IPS DF 4.7 (cell line): ENCODE measurements around the gene HMHB1.

Source experiments
- DNase-seq: peaks from one replicate; pipeline ENCODE4 v3.0.0-alpha.2; 2013; ENCODE audit warnings: low spot score; ENCODE audit errors: extremely low read depth

The HMHB1 gene

DNA sequence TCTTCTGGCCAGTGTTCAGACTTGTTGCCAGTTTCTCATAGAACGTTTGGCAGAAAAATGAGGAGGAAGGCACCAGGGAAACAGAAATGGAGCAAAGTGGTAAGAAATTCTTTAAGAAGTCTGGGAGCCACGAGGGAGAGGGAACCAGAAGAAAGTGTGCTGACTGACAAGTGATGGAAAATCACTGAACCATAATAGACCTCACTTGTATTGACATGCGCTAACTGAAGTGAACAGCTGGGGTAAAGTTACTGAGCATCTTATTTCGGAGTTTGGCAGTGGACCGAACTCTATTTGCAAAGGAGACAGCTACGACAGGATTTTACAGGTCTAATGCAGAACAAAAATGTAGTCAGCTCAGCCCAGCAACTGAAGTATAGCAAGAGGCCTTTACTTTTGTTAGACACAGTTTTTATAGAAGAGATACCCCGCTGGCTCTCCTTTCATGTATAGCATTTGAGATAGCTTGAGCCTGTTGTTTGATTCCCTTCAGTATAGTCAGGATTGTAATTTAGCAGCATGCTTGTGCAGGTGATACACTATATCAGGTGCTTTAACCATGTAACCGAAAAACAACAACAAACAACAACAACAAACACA lies 53.6 kb downstream of the HMHB1 start:
- DNase-seq = no peak
